Measurements from ENCODE around the gene TAF1C.
"Not testable (repeated sequence)": the region's sequence is repeated elsewhere in the genome, so short reads cannot be mapped to it uniquely, and the experiment has no call there.

Gene TAF1C

DNA sequence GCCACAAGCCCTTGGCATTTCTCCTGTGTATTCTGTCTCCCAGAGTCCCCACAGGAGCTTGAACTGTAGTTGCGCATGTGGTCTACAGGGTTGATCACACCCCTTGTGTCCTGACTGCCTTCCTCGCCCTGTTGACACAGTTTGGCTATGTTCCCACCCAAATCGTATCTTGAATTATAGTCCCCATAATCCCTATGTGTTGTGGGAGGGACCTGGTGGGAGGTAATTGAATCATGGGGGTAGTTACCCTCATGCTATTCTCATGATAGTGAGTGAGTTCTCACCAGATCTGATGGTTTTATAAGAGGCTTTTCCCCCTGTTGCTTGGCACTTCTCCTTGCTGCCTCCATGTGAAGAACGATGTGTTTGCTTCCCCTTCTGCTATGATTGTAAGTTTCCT is 25.3 kb upstream of the TAF1C start:
- DNase-seq (ENCODE audit: low read depth in 2 of 2), result no peak

DNA sequence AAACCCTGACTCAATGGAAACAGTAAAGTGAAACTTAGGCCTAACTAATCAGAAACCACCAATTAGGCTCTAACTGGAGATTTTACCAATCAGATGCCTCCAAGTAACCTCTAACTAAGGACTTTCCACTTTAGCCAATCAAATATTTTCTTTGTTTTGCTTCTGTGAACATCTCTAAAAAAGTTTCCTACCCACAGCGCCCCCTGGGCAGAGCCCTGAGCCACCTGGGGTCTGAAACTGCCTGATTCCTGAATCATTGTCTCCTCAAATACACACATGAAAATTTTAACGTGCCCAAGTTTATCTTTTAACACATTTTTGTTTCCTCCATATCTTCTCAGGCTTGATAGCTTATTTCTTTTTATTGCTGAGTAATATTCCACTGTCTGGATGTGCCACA is 23.1 kb upstream of the TAF1C start:
- no peak for DNase-seq (ENCODE audit: low read depth in 2 of 2)

DNA sequence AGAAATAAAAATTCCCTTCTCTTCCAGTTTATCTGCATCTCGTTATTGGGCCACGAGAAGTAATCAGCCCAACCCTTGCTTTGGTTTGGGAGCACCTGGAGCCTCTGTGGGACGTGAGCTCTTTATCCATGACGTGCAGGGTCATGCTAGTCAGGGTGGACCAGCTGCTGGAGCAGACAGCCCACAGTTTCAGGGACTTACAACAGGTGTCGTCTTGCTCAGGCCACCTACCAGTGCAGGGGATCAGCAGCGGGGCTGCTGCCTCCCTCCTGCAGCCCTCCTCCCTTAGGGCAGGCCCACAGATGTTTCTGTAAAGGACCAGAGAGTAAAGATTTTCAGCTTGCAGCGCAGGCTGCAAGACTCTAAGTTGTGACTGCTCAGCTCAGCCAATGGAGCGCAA is 21.0 kb upstream of the TAF1C start:
- DNase-seq (ENCODE audit: low read depth in 2 of 2), result no peak

DNA sequence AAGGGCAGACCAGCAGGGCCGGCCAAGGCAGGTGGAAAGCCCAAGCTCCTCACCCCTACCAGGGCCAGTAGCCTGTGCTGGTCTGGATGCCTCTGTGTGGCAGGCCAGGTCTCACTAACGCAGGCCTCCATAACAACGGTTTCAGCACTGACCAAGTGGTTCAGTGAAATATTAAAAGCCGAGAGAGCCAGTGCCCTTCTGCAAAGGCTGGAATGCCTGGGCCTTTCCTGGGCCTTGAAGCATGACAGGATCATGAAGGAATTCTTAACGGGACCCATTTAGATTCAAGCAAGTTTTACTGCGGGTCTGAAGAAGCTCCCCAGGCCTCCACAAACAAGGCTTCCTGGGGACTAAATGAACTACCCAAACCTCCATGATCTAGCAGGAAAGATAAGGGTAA is 20.4 kb upstream of the TAF1C start:
- no peak for DNase-seq (ENCODE audit: low read depth in 2 of 2)

DNA sequence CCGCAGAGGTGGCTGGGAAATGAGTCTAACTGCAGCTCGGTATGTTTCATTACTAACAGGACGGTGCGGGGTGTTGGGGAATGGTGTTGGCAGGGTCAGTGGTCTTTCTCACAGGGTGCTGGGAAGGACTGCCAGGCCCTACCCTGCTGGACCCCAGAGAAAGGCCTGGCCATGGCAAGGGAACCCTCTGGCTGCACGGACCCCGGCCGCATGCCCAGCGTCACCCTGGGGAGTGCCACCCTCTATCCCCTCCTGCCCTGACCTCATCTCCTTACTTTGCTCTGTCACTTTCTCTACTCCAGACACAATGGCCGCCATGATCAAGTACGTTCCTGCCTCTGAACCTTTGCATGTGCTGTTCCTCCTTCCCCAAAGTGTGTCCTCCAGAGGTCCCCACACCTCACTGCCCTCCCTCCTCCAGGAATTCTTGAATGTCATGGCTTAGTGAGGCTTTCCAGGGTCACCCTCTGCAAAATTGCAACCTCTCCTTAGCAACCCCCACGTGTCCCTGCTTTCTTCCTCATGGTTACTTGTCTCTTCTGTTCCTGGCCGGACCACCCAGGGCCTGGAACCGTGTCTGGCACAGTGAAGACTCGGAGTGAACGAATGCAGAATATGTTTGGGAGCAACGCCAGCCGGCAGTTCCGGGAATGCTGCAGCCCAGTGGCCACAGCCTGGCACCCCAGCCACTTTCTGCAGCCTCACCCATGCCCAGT is 19.3 kb upstream of the TAF1C start:
- no peak for DNase-seq (ENCODE audit: low read depth in 2 of 2)

DNA sequence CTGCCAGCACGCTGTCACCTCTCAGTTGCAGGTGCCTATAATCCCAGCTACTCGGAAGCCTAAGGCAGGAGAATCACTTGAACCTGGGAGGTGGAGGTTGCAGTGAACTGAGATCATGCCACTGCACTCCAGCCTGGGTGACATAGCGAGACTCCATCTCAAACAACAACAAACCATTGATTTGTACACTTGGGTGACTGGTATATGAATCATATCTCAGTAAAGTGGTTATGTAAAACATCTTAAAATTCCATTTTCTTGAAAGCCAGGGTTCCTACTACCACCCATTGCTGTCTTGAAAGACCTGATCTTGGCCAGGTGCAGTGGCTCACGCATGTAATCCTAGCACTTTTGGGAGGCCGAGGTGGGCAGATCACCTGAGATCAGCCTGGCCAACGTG is 18.3 kb upstream of the TAF1C start:
- DNase-seq (ENCODE audit: low read depth in 2 of 2), result not testable (repeated sequence)

DNA sequence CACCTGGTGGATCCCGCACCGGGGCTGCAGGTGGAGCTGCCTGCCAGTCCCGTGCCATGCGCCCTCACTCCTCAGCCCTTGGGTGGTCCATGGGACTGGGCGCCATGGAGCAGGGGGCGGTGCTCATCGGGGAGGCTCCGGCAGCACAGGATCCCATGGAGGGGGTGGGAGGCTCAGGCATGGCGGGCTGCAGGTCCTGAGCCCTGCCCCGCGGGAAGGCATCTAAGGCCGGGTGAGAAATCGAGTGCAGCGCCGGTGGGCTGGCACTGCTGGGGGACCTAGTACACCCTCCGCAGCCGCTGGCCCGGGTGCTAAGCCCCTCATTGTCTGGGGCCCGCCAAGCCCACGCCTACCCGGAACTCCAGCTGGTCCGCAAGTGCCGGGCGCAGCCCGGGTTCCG is 17.7 kb upstream of the TAF1C start:
- DNase-seq (ENCODE audit: low read depth in 2 of 2), result not testable (repeated sequence)

DNA sequence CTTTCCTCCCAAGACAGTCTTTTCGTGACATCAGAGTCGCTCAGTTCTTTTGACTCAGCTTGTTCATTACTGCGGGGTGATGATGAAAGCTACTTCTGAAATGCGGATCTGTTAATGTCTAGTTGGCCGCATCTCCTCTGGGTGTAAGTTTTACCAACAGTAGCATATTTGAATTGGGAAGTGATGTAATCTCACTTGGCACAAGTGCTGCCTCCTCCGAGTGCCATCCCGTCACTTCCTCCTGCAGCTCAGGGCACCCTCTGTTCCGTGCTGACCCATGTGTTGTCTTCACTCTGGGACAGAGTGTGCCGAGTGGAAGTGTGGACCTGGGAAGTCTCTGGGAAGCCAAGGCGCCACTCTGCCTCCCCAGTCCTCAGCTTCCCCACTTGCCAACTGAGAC is 13.0 kb upstream of the TAF1C start:
- DNase-seq (ENCODE audit: low read depth in 2 of 2), result no peak

DNA sequence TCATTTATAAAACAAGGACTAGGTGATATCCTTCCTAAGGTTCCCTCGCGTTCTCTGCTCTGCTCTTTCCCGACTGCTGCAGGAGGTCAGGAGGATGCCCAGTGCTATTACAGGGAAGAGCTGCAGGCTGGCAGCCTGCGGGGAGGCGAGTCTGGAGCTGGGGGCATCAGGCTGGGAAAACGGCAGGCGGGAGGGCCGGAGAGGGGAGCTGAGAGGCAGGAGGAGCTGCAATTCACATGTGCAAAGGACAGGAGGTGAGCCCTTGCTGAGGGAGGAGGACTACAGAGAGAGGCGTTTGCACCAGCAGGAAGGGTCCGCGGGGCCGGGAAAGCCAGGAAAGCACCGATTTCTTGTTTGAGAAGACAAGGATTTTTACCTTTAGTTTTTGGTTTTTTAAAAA is 12.2 kb upstream of the TAF1C start:
- DNase-seq (ENCODE audit: low read depth in 2 of 2), result no peak

DNA sequence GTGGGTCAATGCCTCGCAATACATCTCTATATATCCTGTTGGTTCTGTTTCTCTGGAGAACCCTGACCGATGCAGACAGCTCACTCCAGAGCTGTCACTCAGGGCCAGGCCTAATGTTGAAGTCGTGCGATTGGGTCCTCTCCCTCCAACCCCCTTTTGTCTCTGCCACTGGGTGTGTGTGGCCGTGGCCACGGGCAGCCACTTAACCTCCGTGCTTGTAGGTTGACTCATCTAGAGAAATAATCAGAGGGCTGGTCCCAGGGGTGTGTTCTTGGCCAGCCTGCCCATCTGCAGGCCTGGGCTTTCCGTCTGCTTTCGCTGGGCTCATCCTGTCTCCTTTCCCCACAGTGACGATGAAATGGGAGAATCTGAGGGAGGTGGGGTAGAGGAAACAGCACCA is 11.5 kb upstream of the TAF1C start:
- no peak for DNase-seq (ENCODE audit: low read depth in 2 of 2)

DNA sequence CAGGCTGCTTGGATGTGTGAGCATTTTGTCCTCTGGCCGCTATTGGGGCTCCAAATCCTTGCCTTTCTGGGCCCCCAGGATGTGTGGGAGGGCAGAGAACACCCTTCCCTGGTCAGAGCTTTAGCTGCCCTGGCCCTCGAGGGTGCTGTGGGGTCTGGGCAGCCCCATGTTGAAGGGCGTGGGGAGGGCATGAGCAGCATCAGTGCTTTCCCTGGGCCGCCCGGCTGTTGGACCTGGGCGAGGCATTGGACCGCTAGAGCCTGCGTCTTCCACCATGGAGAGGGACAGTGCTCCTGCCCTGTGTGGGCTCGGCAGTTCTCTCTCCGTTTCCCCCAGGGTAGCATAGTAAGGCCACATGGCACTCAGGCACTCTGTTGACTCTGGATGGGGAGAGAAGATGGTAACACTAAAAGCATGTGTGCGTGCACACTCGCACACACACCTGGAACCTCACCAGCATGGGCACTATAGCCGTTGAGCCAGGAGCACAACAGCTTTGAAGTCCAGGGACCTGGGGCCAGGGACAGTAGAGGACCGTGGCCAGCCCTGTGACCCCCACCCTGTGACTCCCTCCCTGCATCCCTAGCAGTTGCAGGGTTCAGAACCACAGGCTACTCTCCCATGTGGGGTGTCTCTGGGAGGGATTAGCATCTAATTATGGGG is 10.7 kb upstream of the TAF1C start:
- DNase-seq (ENCODE audit: low read depth in 2 of 2), result no peak

DNA sequence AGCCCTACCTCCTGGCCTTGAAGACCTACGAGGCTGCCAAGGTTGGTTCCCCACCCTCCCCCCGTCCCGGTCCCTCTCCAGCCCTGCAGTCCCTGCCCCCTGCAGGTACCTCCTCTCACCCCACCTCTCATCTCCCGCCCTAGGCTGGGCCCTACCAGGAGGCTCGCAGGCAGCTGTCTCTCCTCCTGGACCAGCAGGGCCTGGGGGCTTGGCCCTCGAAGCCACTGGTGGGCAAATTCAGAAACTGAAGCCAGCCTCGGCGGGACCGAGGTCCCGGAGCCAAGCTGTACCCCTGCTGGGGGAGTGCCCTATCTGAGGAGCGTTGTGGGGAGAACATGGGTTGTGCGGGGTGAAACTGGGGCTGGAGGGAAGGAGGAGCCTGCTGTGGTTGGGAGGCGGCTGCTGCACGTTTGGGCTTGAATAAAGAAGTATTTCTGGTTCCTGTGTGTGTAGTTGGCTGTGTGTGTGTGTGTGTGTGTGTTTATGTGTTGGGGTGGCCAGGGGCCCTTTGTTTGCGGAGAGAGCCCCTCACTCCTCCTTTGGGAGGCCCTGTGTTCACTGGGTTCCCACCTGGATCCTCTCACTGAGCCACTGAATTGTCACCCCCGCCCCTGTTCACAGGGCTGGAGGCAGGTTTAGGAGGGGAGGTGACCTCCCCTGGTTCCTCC is 10.0 kb upstream of the TAF1C start:
- DNase-seq (ENCODE audit: low read depth in 2 of 2), result no peak

DNA sequence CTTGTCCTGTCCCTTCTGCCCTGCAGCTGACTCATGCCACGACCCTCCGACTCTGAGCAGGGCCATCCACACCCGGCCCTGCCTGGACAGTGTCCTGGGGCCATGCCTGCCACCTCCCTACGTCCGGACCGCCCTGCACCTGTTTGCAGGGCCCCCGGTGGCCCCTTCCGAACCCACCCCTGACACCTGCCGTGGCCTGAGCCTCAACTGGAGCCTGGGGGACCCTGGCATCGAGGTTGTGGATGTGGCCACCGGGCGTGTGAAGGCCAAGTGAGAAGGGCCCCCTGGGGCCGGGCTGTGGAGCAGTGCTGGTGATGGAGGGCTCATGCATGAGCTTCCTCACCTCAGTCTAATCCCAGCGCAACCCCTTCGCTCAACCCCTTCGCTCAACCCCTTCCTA is 9.2 kb upstream of the TAF1C start:
- no peak for DNase-seq (ENCODE audit: low read depth in 2 of 2)

DNA sequence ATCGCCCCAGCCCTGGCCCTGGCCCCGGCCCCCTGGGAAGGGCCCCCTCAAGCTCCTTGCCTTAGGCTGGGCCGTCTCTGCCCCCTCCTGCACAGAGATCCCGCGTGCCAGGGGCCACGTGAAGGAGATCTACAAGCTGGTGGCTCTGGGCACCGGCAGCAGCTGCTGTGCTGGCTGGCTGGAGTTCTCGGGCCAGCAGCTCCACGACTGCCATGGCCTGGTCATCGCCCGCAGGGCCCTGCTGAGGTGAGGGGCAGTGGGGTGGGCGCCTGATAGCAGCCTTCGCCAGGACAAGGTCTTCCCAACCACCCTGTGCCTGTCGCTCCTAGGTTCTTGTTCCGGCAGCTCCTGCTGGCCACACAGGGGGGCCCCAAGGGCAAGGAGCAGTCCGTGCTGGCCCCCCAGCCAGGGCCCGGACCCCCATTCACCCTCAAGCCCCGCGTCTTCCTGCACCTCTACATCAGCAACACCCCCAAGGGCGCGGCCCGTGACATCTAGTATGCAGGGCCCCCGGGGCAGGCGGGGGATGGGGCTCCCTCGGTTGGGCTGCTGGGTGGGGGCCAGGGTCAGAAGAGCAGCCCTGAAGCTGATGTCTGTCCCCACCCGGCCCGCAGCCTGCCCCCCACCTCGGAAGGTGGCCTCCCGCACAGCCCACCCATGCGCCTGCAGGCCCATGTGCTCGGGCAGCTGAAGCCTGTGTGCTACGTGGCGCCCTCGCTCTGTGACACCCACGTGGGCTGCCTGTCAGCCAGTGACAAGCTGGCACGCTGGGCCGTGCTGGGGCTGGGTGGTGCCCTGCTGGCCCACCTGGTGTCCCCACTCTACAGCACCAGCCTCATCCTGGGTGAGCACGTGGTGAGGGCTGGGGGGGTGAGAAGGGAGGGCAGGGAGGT is 8.6 kb upstream of the TAF1C start:
- no peak for DNase-seq (ENCODE audit: low read depth in 2 of 2)

DNA sequence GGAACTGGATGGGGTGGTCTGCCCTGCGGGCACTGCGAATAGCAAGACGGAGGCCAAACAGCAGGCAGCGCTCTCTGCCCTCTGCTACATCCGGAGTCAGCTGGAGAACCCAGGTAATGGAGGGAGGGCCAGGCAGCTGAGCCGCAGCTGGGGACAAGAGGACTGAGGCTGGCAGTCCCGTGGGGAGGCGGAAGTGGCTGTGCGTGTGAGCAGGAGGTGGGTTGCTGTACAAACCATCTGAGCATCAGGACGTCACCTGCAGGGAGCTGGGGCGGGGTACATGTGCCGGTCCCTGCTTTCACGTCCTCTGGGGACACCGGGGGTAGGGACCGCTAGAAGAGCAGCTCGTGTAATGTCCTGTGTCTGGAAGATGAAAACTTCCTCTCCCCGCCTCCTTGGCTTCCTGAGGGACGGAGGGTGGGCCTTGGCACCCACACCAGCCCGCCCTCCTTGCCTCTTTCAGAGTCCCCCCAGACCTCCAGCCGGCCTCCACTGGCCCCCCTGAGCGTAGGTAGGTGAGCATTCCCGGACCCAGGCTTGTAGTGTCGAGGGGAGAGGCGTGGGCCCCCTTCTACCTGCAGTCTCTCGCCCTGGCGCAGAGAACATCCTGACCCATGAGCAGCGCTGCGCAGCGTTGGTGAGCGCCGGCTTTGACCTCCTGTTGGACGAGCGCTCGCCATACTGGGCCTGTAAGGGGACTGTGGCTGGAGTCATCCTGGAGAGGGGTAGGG is 7.8 kb upstream of the TAF1C start:
- DNase-seq (ENCODE audit: low read depth in 2 of 2), result no peak

DNA sequence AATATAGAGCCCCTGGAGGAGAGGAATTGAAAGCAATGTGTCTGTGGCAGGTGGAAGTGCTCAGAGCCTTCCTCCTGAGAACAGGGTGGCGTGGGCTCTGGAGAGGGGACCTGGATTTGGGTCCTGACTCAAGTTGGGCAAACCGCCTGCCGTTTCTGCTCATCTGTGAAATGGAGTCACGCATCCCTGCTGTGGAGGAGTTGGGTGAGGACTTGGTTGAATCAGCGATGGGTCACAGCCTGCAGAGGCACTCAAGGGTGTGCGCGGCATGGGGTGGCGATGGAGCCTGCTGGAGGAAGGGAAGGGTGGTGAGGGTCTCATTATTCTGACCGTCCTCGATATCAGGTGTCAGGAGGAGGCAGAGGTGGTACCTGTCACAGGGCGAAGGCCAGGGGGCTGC is 7.2 kb upstream of the TAF1C start:
- DNase-seq (ENCODE audit: low read depth in 2 of 2), result no peak

DNA sequence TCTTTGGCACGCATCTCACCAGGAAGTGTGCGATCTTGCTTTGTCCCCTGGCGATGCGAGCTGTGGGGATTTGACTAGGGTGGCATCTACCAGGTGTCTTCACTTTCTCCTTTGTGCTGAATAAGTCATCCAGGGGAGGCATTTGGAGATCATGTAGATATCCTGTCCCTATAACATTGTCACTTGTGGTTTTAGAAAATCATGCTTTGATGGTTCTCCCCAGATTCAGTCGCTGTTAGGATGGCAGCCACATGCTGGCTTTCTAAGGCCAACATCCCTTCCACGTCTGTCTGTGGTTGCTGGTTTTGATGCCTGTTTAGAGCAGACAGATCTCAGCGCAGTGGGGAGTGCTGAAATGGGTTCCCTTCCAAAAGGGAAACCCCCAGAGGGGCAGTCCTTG is 6.6 kb upstream of the TAF1C start:
- no peak for DNase-seq (ENCODE audit: low read depth in 2 of 2)

DNA sequence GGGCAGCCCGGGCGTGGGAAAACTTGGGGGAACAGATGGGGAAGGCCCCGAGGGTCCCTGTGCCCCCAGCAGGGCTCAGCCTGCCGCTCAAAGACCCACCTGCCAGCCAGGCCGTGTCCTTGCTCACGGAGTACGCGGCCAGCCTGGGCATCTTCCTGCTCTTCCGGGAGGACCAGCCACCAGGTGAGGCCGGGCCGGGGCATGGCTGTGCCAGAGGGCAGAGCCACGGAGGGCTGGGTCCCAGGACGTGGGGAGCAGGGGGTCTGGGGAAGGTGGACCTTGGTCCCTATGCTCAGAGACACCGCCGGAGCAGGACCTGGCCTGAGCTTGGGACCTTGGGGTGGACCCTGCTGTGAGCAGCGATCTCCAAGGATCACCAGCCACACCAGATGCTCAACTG is 4.6 kb upstream of the TAF1C start:
- DNase-seq (ENCODE audit: low read depth in 2 of 2), result no peak

DNA sequence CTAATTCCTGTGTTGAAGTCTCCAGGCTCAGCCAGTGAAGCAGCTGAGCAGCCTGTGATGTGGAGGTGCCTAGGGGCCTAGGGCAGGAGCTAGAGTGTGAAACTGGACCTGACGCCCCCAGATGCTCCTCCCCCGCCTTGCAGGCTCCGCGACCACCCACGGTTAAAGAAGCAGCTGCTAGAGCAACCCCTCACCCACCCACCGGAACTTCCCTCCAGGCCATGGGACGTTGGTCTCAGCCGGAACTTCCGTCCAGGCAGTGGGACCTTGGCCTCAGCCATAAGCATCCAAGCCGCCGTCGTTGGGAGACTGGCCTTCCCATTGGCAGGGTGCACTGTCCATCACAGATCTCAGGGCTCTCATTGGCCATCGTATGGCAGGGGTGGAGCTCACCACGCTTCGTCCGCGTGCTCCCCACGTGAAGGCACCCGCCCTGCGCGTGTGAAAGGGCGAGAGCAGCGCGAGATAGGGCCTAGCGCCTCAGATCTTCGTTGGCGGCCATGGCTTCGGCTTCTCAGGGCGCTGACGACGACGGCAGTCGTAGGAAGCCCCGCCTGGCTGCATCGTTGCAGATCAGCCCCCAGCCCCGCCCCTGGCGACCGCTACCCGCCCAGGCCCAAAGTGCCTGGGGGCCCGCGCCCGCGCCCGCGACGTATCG is 4.0 kb upstream of the TAF1C start, which contains the start of gene ADAD2:
ADAD2 (plus strand) TSS at position 427 of the 658 bp plus-strand sequence; CDS start at position 501, 74 bp downstream.
- no peak for DNase-seq (ENCODE audit: low read depth in 2 of 2)

DNA sequence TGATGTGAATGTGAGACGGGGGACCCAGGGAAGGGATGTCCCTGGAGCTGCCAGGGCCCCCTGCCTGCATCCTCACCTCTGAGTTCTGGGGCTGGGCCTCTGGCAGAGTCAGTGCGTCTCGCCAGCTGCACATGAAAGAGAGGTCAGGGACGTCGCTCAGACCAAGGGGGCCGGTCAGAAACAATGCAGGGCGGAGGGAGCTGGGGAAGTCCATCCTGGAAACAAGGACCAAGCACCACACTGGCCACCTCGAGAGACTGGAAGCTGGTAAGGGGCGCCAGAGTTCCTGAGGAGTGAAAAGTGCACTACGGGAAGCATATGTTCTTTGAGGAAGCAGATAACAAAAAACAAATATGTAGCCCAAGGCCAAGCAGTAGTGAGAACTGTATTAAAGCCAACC is 2.1 kb downstream of the TAF1C start:
- no peak for DNase-seq (ENCODE audit: low read depth in 2 of 2)
